HUDEP-2 (cell line): ENCODE data around the gene SLC18B1.

Source experiments
- DNase-seq, 76 experiments: peaks; one replicate each; lab custom pipeline; 2025; ENCODE audit not compliant: unreplicated experiment in 76 of 76; lab: John Stamatoyannopoulos, UW

Gene SLC18B1

DNA sequence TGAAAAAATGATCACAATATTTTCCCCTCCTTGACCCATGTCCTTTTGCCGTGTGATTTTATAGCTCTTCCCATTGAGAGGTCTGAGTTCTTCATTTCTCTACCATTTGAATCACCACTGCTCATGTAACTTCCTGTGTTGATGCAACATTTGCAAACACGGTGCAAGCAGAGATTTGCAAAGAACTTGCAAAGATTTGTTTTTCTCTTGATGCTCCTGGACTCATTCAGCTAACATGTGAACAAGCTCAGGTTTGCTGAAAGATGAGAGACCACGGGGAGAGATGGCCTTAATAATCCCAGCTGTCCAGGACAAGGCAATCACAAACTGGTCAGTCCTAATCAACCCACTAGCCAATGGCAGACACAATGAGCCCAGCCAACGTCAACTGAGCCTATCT, 49.3 kb downstream of the SLC18B1 start:
- no peak for DNase-seq

DNA sequence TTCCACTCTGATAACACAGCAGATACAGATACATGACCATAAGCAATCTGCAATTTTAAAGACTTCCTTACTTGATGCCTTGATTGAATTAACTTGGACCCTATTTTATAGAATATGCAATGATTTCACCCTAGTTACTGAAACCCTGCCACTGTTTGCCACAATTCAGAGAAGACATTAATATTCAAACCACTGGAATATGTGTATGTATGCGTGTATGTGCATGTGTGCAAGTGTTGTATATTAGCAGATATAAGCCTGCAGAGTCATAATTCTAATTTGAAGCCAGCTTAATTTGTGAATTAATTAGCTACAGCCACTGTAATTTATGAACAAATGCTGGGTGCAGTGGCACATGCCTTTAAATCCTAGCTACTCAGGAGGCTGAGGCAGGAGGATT, 50.0 kb downstream of the SLC18B1 start:
- DNase-seq = no peak

DNA sequence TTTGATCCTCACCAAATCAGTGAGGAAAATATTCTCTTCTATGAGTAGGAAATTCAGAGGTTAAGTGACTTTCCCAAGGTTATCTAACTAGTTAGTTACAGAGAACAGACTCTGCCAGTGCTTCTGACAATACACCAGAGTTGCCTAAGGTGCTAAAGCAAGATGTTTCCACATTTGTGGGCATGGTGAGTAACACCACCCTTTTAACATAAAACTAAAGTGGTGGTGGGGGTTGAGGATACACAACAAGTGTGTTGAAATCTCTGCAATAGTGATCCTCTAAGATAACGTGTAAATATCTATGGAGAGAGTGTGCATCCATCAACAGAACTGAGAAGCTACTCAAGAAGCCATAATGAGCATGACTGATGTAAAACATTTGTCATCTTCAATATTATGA, 52.4 kb downstream of the SLC18B1 start:
- no peak for DNase-seq

DNA sequence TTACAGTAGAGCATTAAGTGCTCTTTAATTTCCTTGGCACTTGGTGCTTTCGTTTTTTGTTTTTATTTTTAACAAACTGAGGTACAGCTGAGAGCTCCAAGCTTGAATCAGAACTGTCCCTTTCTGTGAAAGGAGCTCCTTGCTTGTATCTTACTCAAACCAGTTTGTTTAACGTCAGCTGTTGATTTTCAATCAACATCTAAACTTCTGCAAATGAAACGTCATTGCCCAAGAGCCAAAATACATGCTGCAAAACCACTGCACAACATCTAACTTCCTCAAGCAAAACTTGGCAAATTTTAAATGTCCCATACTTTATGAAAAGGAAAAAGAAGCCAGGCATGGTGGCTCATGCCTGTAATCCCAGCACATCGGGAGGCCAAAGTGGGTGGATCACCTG, 55.9 kb downstream of the SLC18B1 start:
- no peak for DNase-seq

DNA sequence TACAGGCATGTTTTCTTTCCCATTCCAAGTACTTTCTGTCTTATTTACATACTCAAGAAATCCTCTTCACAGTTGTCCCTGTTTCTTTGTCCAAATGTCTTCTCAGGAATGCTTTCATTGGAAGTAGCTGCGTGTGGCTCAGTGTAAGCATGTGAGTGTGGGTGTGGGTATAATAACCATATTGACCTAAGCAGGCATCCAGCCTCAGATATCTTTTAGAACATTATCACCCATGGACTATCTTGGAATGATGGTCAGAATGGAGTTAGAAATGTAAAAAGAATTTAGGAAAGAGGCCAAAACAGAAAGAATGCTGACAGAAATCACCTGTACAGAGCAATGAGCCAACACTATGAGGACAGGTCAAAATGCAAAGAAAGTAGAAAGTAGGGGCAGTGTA, 57.2 kb downstream of the SLC18B1 start:
- no peak for DNase-seq

DNA sequence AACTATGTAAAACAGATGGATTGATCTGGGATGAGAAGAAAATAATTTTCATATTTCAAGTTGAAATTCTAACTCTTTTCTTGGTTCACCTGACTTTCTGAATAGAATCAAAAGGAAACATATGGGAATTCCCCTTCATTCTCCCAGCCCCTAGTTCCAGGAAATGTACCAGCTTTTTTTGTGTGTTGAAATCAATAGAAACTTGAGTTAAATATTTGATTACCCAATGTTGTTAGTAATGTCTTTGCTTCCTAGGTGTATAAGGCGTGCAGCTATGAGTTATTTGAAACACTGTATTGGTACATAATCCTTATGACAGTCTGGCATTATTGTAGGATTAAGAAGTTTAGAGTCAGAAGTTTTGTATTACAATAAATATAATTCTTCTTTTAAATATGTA, 62.2 kb downstream of the SLC18B1 start:
- DNase-seq = no peak

DNA sequence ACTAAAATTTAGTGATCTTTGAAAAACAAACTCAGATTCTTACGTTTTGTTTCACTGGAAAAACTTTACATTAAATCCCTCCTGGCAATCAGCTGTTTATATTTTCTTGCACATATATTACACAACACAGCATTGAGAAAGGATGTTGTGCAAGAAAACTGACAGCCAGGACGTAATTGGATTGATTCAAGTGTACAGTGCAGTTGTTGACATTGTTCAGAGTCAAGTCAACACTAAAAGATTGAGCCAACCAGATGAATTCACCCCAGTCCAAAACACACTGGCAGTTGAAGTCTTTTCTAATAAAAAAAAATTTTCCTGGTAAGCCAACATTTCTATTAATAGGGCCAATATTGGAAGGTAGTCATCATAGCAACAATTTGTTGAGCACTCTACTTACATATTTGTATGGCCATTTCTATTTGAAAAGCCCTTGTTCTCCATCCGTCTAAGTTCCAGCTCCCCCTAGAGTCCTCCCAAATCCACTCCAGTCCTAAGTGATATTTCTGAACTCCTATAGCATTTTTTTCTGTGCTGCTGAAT, 63.7 kb downstream of the SLC18B1 start:
- DNase-seq = peak in 2 of 76 experiments; percentile 11 to 30

DNA sequence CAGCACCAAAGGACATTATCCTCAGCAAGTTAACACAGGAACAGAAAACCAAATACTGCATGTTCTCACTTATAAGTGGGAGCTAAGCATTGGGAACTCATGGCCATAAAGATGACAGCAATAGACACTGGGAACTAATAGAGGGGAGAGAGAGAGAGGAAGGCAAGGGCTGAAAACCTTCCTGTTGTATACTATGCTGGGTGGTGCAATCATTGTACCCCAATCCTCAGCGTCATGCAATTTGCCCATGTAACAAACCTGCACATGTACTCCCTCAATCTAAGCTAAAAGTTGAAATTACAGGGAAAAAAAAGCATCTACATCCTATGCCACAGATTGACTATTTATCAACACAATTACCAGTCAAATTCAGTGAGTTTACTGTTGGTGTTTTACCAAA, 64.6 kb downstream of the SLC18B1 start:
- DNase-seq = no peak

DNA sequence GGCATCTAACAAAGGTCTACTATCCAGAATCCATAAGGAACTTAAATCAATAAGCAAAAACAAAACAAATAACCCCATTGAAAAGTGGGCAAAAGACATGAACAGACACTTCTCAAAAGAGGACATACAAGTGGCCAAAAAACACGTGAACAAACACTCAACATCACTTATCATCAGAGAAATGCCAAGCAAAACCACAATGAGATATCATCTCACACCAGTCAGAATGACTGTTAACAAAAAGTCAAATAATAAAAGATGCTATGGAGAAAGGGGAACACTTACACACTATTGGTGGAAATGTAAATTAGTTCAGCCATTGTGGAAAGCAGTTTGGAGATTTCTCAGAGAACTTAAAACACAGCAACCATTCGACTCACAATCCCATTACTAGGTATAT, 65.2 kb downstream of the SLC18B1 start:
- DNase-seq = peak in 3 of 76 experiments; percentile 11 to 26 (median 12)

DNA sequence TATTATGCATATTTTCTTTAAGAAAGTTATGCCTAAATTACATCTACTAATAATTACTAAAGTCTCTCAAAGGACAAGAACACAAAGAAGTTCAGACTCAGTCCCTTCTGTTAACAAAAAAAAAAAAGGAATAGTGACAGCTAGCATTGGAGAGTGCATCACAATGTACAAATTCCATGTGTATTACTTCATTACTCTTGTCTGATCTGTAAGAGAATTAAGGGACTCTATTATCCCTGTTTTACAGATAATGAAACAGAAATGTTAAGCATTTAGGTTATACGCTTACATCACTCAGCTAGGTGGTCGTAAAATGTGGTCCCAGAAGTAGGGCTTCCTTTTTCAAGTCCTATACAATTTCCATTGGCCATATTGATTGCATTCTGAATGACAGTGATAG, 67.4 kb downstream of the SLC18B1 start:
- no peak for DNase-seq

DNA sequence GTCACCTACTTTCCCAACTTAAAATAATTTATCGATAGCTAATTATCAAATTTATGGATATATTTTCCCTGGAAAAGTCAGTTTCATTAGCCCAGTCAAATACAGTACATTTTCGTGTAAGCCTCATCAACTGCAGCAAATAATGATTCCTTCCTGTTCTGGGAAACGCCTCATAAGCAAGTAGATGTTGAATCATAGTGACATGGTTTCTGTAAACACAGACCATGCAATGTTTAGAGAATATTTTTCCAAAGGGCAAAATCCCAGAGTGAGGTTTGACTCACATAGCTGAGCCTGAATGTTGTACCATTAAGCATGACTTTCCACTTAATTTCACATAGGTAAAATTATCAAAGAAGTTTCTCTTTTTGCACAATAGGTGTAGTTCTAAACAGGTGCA, 67.9 kb downstream of the SLC18B1 start:
- no peak for DNase-seq

DNA sequence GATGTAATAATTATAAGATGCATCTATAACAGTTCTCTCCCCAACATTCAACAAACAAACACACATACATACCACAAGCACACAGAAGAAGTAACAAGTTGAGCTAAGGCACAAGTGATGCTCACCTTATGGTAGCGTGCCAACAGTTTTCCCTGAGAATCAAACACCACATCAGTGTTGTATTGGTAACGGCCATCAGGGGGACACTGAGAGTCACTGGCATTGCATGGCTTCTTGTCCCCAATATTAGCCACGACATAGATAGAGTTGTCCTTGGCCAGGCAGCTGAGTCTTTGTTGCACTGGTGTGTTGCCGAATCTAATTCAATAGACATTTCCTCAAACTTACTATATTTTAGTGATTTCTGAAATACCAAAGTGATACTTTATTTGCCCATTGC, 69.8 kb downstream of the SLC18B1 start:
- peak in 1 of 76 experiments; percentile 34 for DNase-seq

DNA sequence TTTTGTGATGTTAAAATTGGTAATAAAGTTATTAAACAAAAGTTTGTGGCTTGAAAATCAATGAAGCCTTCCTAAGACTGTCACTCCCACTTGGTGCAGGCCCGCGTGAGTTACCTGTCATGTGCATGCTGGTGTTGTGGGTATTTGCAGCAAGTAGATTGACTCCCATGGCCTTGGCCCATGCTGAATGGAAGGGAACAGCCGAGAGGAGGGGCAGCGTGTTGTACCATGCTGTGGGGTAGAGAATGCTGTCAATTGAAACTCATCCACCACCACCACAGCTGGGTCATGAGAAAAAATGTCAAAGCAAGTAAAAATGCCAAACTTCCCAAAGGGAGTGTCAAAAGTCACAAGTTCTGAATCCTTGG, 71.8 kb downstream of the SLC18B1 start:
- DNase-seq = no peak

DNA sequence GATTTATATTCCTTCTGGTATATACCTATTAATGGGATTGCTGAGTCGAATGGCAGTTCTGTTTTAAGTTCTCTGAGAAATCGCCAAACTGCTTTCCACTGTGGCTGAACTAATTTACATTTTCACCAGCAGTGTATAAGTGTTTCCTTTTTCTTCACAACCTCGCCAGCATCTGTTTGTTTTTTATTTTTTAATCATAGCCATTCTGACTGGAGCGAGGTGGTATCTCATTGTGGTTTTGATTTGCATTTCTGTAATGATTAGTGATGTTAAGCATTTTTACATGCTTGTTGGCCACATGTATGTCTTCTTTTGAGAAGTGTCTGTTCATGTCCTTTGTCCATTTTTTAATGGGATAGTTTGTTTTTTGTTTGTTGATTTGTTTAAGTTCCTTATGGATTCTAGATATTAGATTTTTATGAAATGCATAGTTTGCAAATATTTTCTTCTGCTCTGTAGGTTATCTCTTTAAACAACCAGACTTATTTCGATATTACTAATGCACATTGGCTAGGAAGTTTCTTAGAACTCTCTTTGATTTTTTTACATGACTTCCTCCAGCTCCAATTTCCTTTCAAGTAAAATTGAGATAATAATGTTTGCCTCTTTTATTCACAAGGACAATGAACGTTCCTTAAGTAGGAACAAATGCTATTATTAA, 72.4 kb downstream of the SLC18B1 start:
- no peak for DNase-seq

DNA sequence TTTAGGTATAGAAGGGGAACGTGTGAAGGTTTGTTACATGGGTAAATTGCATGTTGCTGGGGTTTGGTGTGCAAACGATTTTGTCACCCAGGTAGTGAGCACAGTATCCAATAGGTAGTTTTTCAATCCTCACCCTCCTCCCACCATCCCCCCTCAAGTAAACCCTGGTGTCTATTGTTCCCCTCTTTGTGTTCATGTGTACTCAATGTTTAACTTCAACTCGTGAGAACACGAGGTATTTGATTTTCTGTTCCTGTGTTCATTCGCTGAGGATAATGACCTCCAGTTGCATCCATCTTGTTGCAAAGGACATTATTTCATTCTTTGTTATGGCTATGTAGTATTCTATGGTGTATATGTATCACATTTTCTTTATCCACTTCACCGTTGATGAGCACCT, 73.0 kb downstream of the SLC18B1 start:
- DNase-seq = no peak

DNA sequence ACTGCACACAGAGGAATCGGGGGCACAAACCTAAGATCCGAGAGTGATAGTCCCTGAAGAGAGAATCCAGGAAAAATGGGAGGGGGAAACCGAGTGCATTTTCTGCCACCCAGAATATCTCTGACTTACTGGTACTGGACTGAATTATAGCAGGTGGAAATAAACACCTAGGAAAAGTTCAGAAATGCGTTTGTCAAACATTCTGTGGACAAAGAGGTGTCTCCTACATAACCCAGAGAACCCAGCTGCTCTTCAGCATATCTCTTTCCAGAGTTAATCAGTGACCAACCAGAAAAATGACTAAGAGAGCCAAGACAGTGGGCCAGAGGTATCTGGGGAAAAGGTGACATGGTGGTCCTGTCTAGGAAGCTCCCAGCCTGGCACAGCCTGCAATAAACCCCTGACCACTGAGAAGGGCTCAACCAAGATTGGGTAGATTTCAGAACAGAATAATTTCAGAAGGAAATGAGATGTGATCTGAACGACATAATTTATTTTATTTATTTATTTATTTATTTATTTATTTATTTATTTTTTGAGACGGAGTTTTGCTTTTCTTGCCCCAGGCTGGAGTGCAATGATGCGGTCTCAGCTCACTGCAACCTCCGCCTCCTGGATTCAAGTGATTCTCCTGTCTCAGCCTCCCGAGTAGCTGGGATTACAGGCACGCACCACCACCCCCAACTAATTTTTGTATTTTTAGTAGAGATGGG, 78.5 kb downstream of the SLC18B1 start:
- no peak for DNase-seq
